IMR-90 (cell line): ENCODE results near the gene WNK4. TPM values are rescaled to one million over a fixed set of nuclear protein-coding genes. Genes with fewer than 3 reads are reported as not detected.
A peak's percentile ranks its signal among the peaks of the same experiment; 100 is the strongest.

Experiments used
- ATAC-seq: fragments of 200-7000 bp; cut with Tn5 transposase; 2 replicates; pipeline ENCODE4 v1.9.1; 2020; ENCODE audit warnings: low read depth, mild to moderate bottlenecking, moderate library complexity
- Bru-seq: library from RNA; stranded (reverse); fragments of 400-500 nt; gene quantifications from one replicate; lab custom pipeline; 2021; lab: Mats Ljungman, UMichigan
- BruChase-seq, 2 experiments: library from RNA; stranded (reverse); fragments of 400-500 nt; gene quantifications; one replicate each; lab custom pipeline; 2021; lab: Mats Ljungman, UMichigan
- BruUV-seq: library from RNA; stranded (reverse); fragments of 400-500 nt; replicated peaks from 2 replicates; lab custom pipeline; 2021; lab: Mats Ljungman, UMichigan
- CTCF ChIA-PET: fragments of 300-600 bp; formaldehyde crosslinking; extraction: SDS; loops from one replicate; lab custom pipeline; 2021; ENCODE audit warnings: antibody characterized with exemption; lab: Yijun Ruan, JAX
- POLR2A ChIA-PET: fragments of 300-600 bp; sonication (Branson Sonifier 250); formaldehyde crosslinking; loops from one replicate; lab custom pipeline; 2022; ENCODE audit warnings: antibody characterized with exemption; ENCODE audit not compliant: unreplicated experiment; lab: Charles Lee
- DNase-seq: peaks from one replicate; pipeline ENCODE4 v3.0.0; 2013
- H2AFZ ChIP-seq: replicated peaks from 2 replicates; pipeline ENCODE3; 2013; ENCODE audit warnings: low read length, mild to moderate bottlenecking; ENCODE audit not compliant: poor library complexity
- H2AK5ac ChIP-seq: 2 replicates; pipeline ENCODE4 v1.6.1; 2013; ENCODE audit warnings: low read depth, low read length, inconsistent platforms
- H2AK9ac ChIP-seq: replicated peaks from 2 replicates; pipeline ENCODE3; 2013; ENCODE audit warnings: mild to moderate bottlenecking, low read depth, low read length, moderate library complexity; ENCODE audit not compliant: poor library complexity
- H2BK120ac ChIP-seq: 2 replicates; pipeline ENCODE4 v1.6.1; 2013; ENCODE audit warnings: low read depth, low read length, inconsistent platforms
- H2BK15ac ChIP-seq: 3 replicates; pipeline ENCODE4 v1.6.1; 2013; ENCODE audit warnings: low read depth, low read length, inconsistent platforms
- H2BK20ac ChIP-seq: 2 replicates; pipeline ENCODE4 v1.6.1; 2013; ENCODE audit warnings: low read depth, mild to moderate bottlenecking, inconsistent platforms, low read length, moderate library complexity
- H2BK5ac ChIP-seq: 2 replicates; pipeline ENCODE4 v1.6.1; 2013; ENCODE audit warnings: mild to moderate bottlenecking, low read depth, low read length, inconsistent platforms; ENCODE audit not compliant: poor library complexity, severe bottlenecking
- H3K14ac ChIP-seq: replicated peaks from 2 replicates; pipeline ENCODE4 v1.6.1; 2013; ENCODE audit warnings: low read depth, low read length, inconsistent platforms
- H3K18ac ChIP-seq: 2 replicates; pipeline ENCODE4 v1.6.1; 2013; ENCODE audit warnings: low read depth, low read length, control low read depth
- H3K23ac ChIP-seq: 2 replicates; pipeline ENCODE4 v1.6.1; 2013; ENCODE audit warnings: low read depth, low read length, inconsistent platforms
- H3K27ac ChIP-seq: 2 replicates; pipeline ENCODE4 v1.5.1; 2013; ENCODE audit warnings: mild to moderate bottlenecking, control low read depth, low read length; ENCODE audit not compliant: insufficient read depth
- H3K27me3 ChIP-seq: 2 replicates; pipeline ENCODE4 v1.6.1; 2013; ENCODE audit warnings: low read length; ENCODE audit not compliant: control insufficient read depth, insufficient read depth
- H3K36me3 ChIP-seq: 2 replicates; pipeline ENCODE4 v1.6.1; 2013; ENCODE audit warnings: low read length, mixed read lengths; ENCODE audit not compliant: control insufficient read depth, insufficient read depth
- H3K4ac ChIP-seq: 2 replicates; pipeline ENCODE4 v1.6.1; 2013; ENCODE audit warnings: low read depth, low read length, inconsistent platforms
- H3K4me1 ChIP-seq: 2 replicates; pipeline ENCODE4 v1.6.1; 2013; ENCODE audit warnings: low read length, mixed read lengths; ENCODE audit not compliant: control insufficient read depth, insufficient read depth
- H3K4me2 ChIP-seq: 2 replicates; pipeline ENCODE4 v1.6.1; 2013; ENCODE audit warnings: low read depth, mild to moderate bottlenecking, control low read depth, low read length, moderate library complexity
- H3K4me3 ChIP-seq: 2 replicates; pipeline ENCODE4 v1.5.1; 2013; ENCODE audit warnings: low read depth, mild to moderate bottlenecking, control low read depth, low read length, moderate library complexity; ENCODE audit not compliant: insufficient read depth
- H3K56ac ChIP-seq: 2 replicates; pipeline ENCODE4 v1.6.1; 2013; ENCODE audit warnings: low read length, inconsistent platforms; ENCODE audit not compliant: insufficient read depth; ENCODE audit errors: extremely low read depth
- H3K79me1 ChIP-seq, 2 experiments: 2 replicates each; pipeline ENCODE4 v1.6.1; 2013; ENCODE audit warnings: low read length in 2 of 2, inconsistent platforms in 1 of 2, low read depth in 1 of 2
- H3K9ac ChIP-seq: 2 replicates; pipeline ENCODE4 v1.6.1; 2013; ENCODE audit warnings: low read depth, low read length, control low read depth
- H3K9me1 ChIP-seq: 2 replicates; pipeline ENCODE4 v1.6.1; 2013; ENCODE audit warnings: low read length, inconsistent platforms; ENCODE audit not compliant: insufficient read depth
- H3K9me3 ChIP-seq: 2 replicates; pipeline ENCODE4 v1.6.1; 2013; ENCODE audit warnings: low read length; ENCODE audit not compliant: control insufficient read depth, insufficient read depth
- H4K20me1 ChIP-seq: 2 replicates; pipeline ENCODE4 v1.6.1; 2013; ENCODE audit warnings: low read length, inconsistent platforms; ENCODE audit not compliant: insufficient read depth
- H4K5ac ChIP-seq: 2 replicates; pipeline ENCODE4 v1.6.1; 2013; ENCODE audit warnings: mild to moderate bottlenecking, low read depth, low read length, control low read depth
- H4K8ac ChIP-seq, 2 experiments: 2 replicates each; pipeline ENCODE4 v1.6.1; 2013; ENCODE audit warnings: low read depth in 2 of 2, low read length in 2 of 2, control low read depth in 1 of 2, inconsistent platforms in 1 of 2
- H4K91ac ChIP-seq: 2 replicates; pipeline ENCODE4 v1.6.1; 2013; ENCODE audit warnings: low read depth, low read length, inconsistent platforms; ENCODE audit not compliant: insufficient read depth
- CEBPB ChIP-seq: IDR thresholded peaks from 2 replicates; pipeline ENCODE4 v1.6.1; 2012; ENCODE audit warnings: low read depth, low read length, improper control_type of control experiment
- MAZ ChIP-seq: IDR thresholded peaks from 2 replicates; pipeline ENCODE4 v1.6.1; 2012; ENCODE audit warnings: low read depth, mild to moderate bottlenecking, low read length, improper control_type of control experiment, moderate library complexity, borderline replicate concordance
- WGBS, 2 experiments: methylation state at CpG; one replicate each; pipeline versions ENCODE4 v1.1.5 to v1.1.7; 2013; ENCODE audit warnings: missing lambda C conversion rate in 2 of 2; ENCODE audit not compliant: insufficient read length in 1 of 2; ENCODE audit errors: extremely low coverage in 2 of 2; 5-methylcytosine and 5-hydroxymethylcytosine counted together
- dilution Hi-C: fragments of 300-500 bp; cut with HindIII; formaldehyde crosslinking; loops from one replicate; pipeline ENCODE4 v1.14.3; 2018; ENCODE audit warnings: low sequenced_read_pairs; ENCODE audit not compliant: unreplicated experiment
- in situ Hi-C: fragments of 300-500 bp; cut with MboI; formaldehyde crosslinking; loops from 3 replicates; pipeline ENCODE4 v1.14.3; 2019; ENCODE audit warnings: low sequenced_read_pairs, inconsistent platforms, mixed read lengths
- intact Hi-C: fragments of 100-400 bp; cut with micrococcal nuclease; formaldehyde crosslinking; loops from 2 replicates; pipeline ENCODE4 v1.10.0; 2022
- long read RNA-seq: library from polyadenylated mRNA; unstranded; transcript quantifications from one replicate; pipeline ENCODE4 v2.0.0, GENCODE V29; 2021; ENCODE audit not compliant: unreplicated experiment
- polyA plus RNA-seq, 3 experiments: library from polyadenylated mRNA; depleted of rRNA; stranded (reverse); fragments of >200 nt; gene quantifications; 2 replicates each; pipeline ENCODE4 v1.2.3, GENCODE V29; 2012; ENCODE audit warnings: low replicate concordance in 1 of 3
- total RNA-seq: library from RNA; depleted of rRNA; stranded (reverse); fragments of >200 nt; gene quantifications from 2 replicates; pipeline ENCODE4 v1.2.3, GENCODE V29; 2012; rRNA removed

WNK4 gene
- total RNA-seq (1.3 and 1.9 TPM in 2 replicates), polyA plus RNA-seq (2012; rRNA removed) (15.1 and 16.2 TPM in 2 replicates), Bru-seq, nascent RNA (percentile 47 among the genes with signal in this experiment), BruChase-seq, experiment 1, labeled RNA remaining after a 6-hour chase (percentile 44 among the genes with signal in this experiment), BruChase-seq, experiment 2, labeled RNA remaining after a 2-hour chase (percentile 46 among the genes with signal in this experiment)
- 6.8 and 7.9 TPM in 2 replicates for polyA plus RNA-seq (2012; cell fraction: cytosol; rRNA removed)
- polyA plus RNA-seq (2012; cell fraction: nucleus; rRNA removed; ENCODE audit: low replicate concordance): 41.3 and 74.4 TPM in 2 replicates
- long read RNA-seq, partial matches to known transcripts: 3 of 4 reads
- long read RNA-seq, other reads (novel, unspliced or antisense): 1 of 4 reads

DNA sequence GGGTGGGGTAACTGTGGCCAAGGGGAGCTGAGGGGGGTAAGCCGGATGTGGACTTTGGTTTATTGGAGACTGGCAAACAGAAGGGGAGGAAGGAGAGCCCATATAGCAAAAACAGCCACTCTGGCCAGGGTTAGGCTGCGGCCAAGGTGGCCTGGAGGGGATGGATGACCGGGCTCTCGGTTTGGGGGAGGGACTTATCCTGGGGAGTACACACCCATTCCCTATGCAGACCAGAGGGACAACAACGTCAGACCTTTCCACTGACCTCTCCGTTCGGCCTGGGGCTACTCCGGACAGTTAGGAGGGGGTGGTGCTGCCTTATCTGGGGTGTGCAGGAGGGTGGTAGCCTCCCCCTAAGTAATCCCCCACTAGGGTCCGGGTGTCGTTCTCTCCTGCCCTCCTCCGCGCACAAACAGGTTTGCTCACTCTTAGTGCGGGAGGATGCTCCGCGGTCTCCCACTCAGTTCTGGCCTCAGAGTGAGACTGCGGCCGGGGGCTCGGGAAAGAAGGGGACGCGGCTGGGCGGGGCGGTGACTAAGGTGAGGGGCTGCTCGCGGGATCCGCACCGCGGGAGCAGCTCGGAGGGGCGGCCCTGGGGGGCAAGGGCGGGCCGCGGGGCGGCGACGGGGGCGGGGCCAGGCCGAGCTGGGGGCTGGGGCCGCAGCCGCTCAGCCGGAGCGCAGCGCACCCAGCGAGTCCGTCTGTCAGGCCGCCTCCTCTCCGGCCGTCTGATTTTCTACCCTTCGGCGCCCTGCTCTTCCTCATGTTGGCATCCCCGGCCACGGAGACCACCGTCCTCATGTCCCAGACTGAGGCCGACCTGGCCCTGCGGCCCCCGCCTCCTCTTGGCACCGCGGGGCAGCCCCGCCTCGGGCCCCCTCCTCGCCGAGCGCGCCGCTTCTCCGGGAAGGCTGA, at the start of gene WNK4:
TSS of gene WNK4 (plus strand) at position 675 of the 915 bp plus-strand sequence. CDS start at position 764, 89 bp downstream.
- Histone ChIP-seq H3K56ac (no peak within 1 kb of the TSS), H3K27ac (peak within 1 kb of the TSS; percentile 41; the same call in 1 of the 2 replicates), H3K4ac (peak within 1 kb of the TSS; percentile 81), H4K5ac (peak within 1 kb of the TSS; percentile 2; the same call in 1 of the 2 replicates), H3K9ac (peak within 1 kb of the TSS; percentile 71), H2AFZ (peak within 1 kb of the TSS; percentile 93), H3K9me1 (peaks cover 34% of the 10 kb centered on the region), H2AK5ac (peak within 1 kb of the TSS; percentile 98), H3K9me3 (no peaks in the 10 kb centered on the region), H4K91ac (peak within 1 kb of the TSS; percentile 70), H3K18ac (no peak within 1 kb of the TSS), H2BK120ac (peak within 1 kb of the TSS; percentile 93), H2BK20ac (peak within 1 kb of the TSS; percentile 37; the same call in 1 of the 2 replicates), H3K4me3 (peak within 1 kb of the TSS; percentile 76), H3K27me3 (no peaks in the 10 kb centered on the region), H4K8ac (peak within 1 kb of the TSS; percentile 72 to 79), H3K14ac (peak within 1 kb of the TSS; percentile 84), H3K23ac (peak within 1 kb of the TSS; percentile 96), H3K79me1 (peaks cover 3 to 58% of the 10 kb centered on the region in 2 experiments), H2BK15ac (peak within 1 kb of the TSS; percentile 52; the same call in 1 of the 3 replicates), H3K4me1 (peaks cover 26% of the 10 kb centered on the region), H3K36me3 (peaks cover 25% of the 10 kb centered on the region), H3K4me2 (peak within 1 kb of the TSS; percentile 87), H4K20me1 (no peaks in the 10 kb centered on the region), H2AK9ac (peak within 1 kb of the TSS; percentile 99), H2BK5ac (peak within 1 kb of the TSS; percentile 37)
- POLR2A ChIA-PET: no interaction called here
- in situ Hi-C loops: no loop called here
- WGBS, 2 experiments: 1% methylated on average over 18 of the region's 65 CpGs; no CpG with 5 or more reads in 1 of the 2 experiments
- ATAC-seq (peak; percentile 82), DNase-seq (no peak)
- intact Hi-C loops: no loop called here
- CTCF ChIA-PET: interaction anchor here (0.7 kb wide), 1 partner anchor 53 kb away, joined by 3 read pairs; the partner anchor contains the start of gene PSME3
- TF ChIP-seq CEBPB: no peak
- TF ChIP-seq MAZ: peak; percentile 30; the same call in 1 of the 2 replicates
- dilution Hi-C loops: no loop called here
- BruUV-seq: no TSS peak
